Esophagus muscularis mucosa (tissue), 4 donors: Measurements from ENCODE around the gene ZNF8. TPM values are rescaled to one million over a fixed set of nuclear protein-coding genes. Genes with fewer than 3 reads are reported as not detected.

Source experiments
- DNase-seq: peaks from one replicate; pipeline ENCODE4 v3.0.0-alpha.2; 2017; ENCODE audit errors: extremely low spot score
- H3K27ac ChIP-seq, 4 donors: fragments of 200-600 bp; sonication (generic); replicated peaks in 1 of 4; 1 replicate in 3 of 4; 2 replicates in 1 of 4; pipeline ENCODE4 v1.5.1; 2016 to 2019; ENCODE audit warnings: mild to moderate bottlenecking in 1 of 4
- H3K27me3 ChIP-seq, 4 donors: fragments of 200-600 bp; sonication (generic); one replicate each; pipeline versions ENCODE4 v1.5.1 to v1.6.0; 2016 to 2019
- H3K36me3 ChIP-seq, 4 donors: fragments of 200-600 bp; sonication (generic); one replicate each; pipeline ENCODE4 v1.5.1; 2016 to 2019
- H3K4me1 ChIP-seq, 4 donors: fragments of 200-600 bp; sonication (generic); one replicate each; pipeline ENCODE4 v1.5.1; 2016 to 2019
- H3K4me3 ChIP-seq, 4 donors: fragments of 200-600 bp; sonication (generic); 1 replicate in 2 of 4; 2 replicates in 2 of 4; pipeline ENCODE4 v1.5.1; 2016 to 2019; ENCODE audit warnings: mild to moderate bottlenecking in 4 of 4, moderate library complexity in 1 of 4
- H3K9me3 ChIP-seq, 4 donors: fragments of 200-600 bp; sonication (generic); 1 replicate in 3 of 4; 2 replicates in 1 of 4; pipeline ENCODE4 v1.5.1; 2016 to 2019
- CTCF ChIP-seq, 3 experiments: fragments of 200-600 bp in 2 of 3; fragments of 450-650 bp in 1 of 3; sonication (generic) in 2 of 3; IDR thresholded peaks; one replicate each; pipeline ENCODE4 v1.5.1; 2017 to 2019; ENCODE audit warnings: antibody characterized with exemption in 3 of 3, mild to moderate bottlenecking in 2 of 3, moderate library complexity in 1 of 3
- EP300 ChIP-seq: sonication (generic); formaldehyde crosslinking; IDR thresholded peaks from one replicate; pipeline ENCODE4 v1.6.1; 2017; ENCODE audit warnings: antibody characterized with exemption
- POLR2A ChIP-seq: fragments of 450-650 bp; IDR thresholded peaks from one replicate; pipeline ENCODE4 v1.6.1; 2017; ENCODE audit warnings: antibody characterized with exemption, moderate library complexity, mild to moderate bottlenecking, low read depth
- POLR2AphosphoS5 ChIP-seq, 2 donors: sonication (generic); formaldehyde crosslinking; IDR thresholded peaks; one replicate each; pipeline ENCODE4 v1.6.1; 2017; ENCODE audit warnings: antibody characterized with exemption in 2 of 2
- WGBS: methylation state at CpG from one replicate; pipeline ENCODE4 v1.1.5; 2018; 5-methylcytosine and 5-hydroxymethylcytosine counted together
- intact Hi-C: fragments of 100-400 bp; cut with DNase I; formaldehyde crosslinking; loops from one replicate; pipeline ENCODE4 v1.15.1; 2023
- small RNA-seq, 3 donors: library from RNA; depleted of rRNA; stranded (forward); fragments of <200 nt; gene quantifications; one replicate each; pipeline ENCODE3, GENCODE V24; 2016
- total RNA-seq, 4 donors: library from RNA; depleted of rRNA; stranded (reverse); fragments of >200 nt; gene quantifications; one replicate each; pipeline versions ENCODE4 v1.1.0 to v1.2.1, GENCODE V29; 2016

ZNF8 gene
- total RNA-seq, 4 donors from 2014 or later = 8.1 to 12.3 (median 10.3) TPM

DNA sequence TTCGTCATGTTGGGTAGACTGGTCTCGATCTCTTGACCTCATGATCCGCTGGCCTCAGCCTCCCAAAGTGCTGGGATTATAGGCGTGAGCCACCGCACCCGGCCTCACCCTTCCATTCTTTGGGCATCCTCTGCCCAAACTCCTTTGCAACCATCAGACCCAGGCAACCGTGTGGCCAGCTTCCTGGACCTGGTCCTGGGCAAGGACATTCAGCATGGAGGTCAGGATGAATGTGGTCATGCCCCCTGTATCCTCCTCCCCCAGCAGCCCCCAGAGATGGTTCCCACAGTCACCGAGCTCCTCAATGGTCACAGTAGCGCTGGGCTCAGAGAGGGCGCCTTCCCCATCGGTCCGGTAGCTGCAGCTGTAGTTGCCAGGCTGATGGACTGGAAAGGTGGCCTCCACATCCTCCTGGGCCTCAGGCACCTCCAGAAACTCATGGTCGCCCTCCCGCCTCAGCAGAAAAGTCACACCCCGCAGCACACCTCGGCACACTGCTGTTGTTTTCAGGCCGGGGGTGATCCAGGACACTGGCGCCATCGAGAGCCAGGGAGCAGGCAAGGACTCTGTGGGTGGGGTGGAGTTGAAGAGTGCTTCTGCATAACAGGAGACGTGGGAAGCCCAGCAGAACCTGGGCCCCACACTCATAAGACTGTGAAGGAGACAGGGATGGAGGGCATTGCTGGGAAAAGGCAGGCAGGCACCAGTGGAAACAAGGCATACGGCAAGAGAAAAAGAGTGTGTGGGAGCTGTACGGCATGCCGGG lies 73.4 kb downstream of the ZNF8 start:
- no peak overlapping the region for H3K27ac ChIP-seq
- no peak overlapping the region for H3K4me3 ChIP-seq
- H3K27me3 ChIP-seq = peaks cover 0 to 100% (median 50%) of the 10 kb centered on the region in 4 donors
- H3K4me1 ChIP-seq = peaks cover 23 to 43% (median 33%) of the 10 kb centered on the region in 4 donors
- no peaks in the 10 kb centered on the region for H3K9me3 ChIP-seq
- intact Hi-C loops = no loop called here
- 82% methylated on average over 16 of the region's 23 CpGs for WGBS
- H3K36me3 ChIP-seq = peaks cover 0 to 6% (median 0%) of the 10 kb centered on the region in 4 donors
- no peak for DNase-seq
- TF ChIP-seq CTCF (IDR thresholded peaks at IDR 0.05) = no peak
- TF ChIP-seq POLR2AphosphoS5 (IDR thresholded peaks at IDR 0.05) = no peak
- TF ChIP-seq POLR2A = no peak
- no peak for TF ChIP-seq EP300

Small RNAs within 50 kb of the gene (small RNA-seq; reads per million reads assigned to genes)
- gene MIR6806 = 0 to 0.37 (median 0) reads per million in 3 donors

Other genes starting within 250 kb of the ZNF8 start
- not detected for gene ZSCAN1, start 244.9 kb upstream of the ZNF8 start, total RNA-seq
- gene ZNF135, start 219.7 kb upstream of the ZNF8 start, total RNA-seq = 1 to 10 TPM; 5.1 to 9.1 (median 6.6) TPM
- 100 to 1,000 TPM in 3 of 4 donors, 10 to 100 TPM in 1; 93.0 to 141 (median 124) TPM for gene ZSCAN18, start 180.7 kb upstream of the ZNF8 start, total RNA-seq
- gene ZNF329, start 128.2 kb upstream of the ZNF8 start, total RNA-seq = 10 to 100 TPM in 2 of 4 donors, 1 to 10 TPM in 2; 8.3 to 14.0 (median 10.8) TPM
- gene ZNF274, start 95.9 kb upstream of the ZNF8 start, total RNA-seq = 10 to 100 TPM; 18.7 to 27.8 (median 22.8) TPM
- gene ZNF544, start 50.0 kb upstream of the ZNF8 start, total RNA-seq = 10 to 100 TPM; 29.5 to 38.8 (median 37.6) TPM
- 10 to 100 TPM; 32.9 to 53.0 (median 38.0) TPM for gene ERVK3-1, start 26.4 kb downstream of the ZNF8 start, total RNA-seq
- 1 to 10 TPM; 2.9 to 4.9 (median 3.6) TPM for gene ZSCAN22, start 48.0 kb downstream of the ZNF8 start, total RNA-seq
- gene A1BG, start 74.5 kb downstream of the ZNF8 start, total RNA-seq = 10 to 100 TPM in 2 of 4 donors, 1 to 10 TPM in 1, under 1 TPM in 1; 0.83 to 12.1 (median 9.5) TPM
- gene ZNF497, start 83.8 kb downstream of the ZNF8 start, total RNA-seq = 1 to 10 TPM in 1 of 4 donors, under 1 TPM in 3; 0.42 to 1.1 (median 0.92) TPM
- gene ZNF837, start 102.1 kb downstream of the ZNF8 start, total RNA-seq = 1 to 10 TPM; 1.5 to 3.7 (median 2.1) TPM
- gene RPS5, start 108.3 kb downstream of the ZNF8 start, total RNA-seq = 1,000 to 10,000 TPM; 1,137 to 2,200 (median 1,582) TPM
- not detected for gene RNF225, start 116.7 kb downstream of the ZNF8 start, total RNA-seq
- gene ZNF584, start 129.7 kb downstream of the ZNF8 start, total RNA-seq = 10 to 100 TPM; 11.6 to 24.2 (median 18.9) TPM
- 1 to 10 TPM; 3.7 to 6.7 (median 4.5) TPM for gene ZNF132, start 161.2 kb downstream of the ZNF8 start, total RNA-seq
- gene ZNF324B, start 172.7 kb downstream of the ZNF8 start, total RNA-seq = 1 to 10 TPM; 7.1 to 9.7 (median 8.3) TPM
- gene ZNF324, start 188.1 kb downstream of the ZNF8 start, total RNA-seq = 10 to 100 TPM; 12.9 to 21.8 (median 15.6) TPM
- 10 to 100 TPM; 13.7 to 20.4 (median 17.0) TPM for gene ZNF446, start 197.4 kb downstream of the ZNF8 start, total RNA-seq
- 10 to 100 TPM in 1 of 4 donors, 1 to 10 TPM in 3; 3.8 to 10.8 (median 4.6) TPM for gene SLC27A5, start 233.0 kb downstream of the ZNF8 start, total RNA-seq
- 10 to 100 TPM in 2 of 4 donors, 1 to 10 TPM in 2; 8.8 to 20.0 (median 12.1) TPM for gene ZBTB45, start 240.9 kb downstream of the ZNF8 start, total RNA-seq